ENCODE results near the gene ITGAX. TPM values are rescaled to one million over a fixed set of nuclear protein-coding genes. Genes with fewer than 3 reads are reported as not detected.

ITGAX gene
- total and polyA plus RNA-seq, 3 donors from 2014 or later = 0.63 to 3.4 (median 2.8) TPM

DNA sequence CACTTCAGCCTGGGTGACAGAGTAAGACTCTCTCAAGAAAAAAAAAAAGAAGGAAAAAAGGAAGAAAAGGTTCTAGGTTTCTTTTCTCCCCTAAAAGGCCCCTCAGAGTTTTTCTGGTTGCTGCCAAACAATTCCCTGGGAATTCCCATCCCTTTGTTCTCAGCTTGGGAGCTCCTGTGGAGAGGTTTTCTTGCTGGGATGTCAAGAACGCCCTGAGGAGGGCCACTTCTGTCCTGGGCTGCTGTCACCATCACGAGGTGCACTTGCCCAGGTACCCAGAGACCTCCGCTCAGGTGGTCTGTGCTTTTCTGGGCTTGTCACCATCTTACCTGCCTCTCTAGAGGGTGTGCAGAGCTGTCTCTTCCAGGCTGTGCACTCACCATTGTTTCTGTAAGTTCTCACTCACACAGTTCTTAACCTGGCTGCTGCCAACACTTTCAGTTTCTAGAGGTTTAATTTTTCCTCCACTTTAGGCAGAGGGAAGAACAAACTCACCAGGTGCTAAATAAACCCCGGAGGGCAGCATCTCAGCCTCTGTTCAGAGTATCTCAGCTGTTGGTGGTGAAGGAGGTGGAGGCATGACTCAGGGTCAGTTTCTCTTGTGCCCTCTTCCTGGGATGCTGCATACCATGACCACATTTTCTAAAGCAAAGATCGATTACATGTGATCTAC, 75.5 kb downstream of the ITGAX start:
- H3K27ac ChIP-seq = peak overlapping the region; percentile 8 to 62
- H3K36me3 ChIP-seq (ENCODE audit: low read depth, missing control alignments) = no peaks in the 10 kb centered on the region
- H3K4me1 ChIP-seq = peaks cover 21% of the 10 kb centered on the region
- no peaks in the 10 kb centered on the region for H3K9me3 ChIP-seq
- H3K27me3 ChIP-seq = no peaks in the 10 kb centered on the region
- no peak for DNase-seq
- no peak overlapping the region for H3K4me3 ChIP-seq
- TF ChIP-seq POLR2A (IDR thresholded peaks at IDR 0.05) = no peak
- TF ChIP-seq, protein P1, sequence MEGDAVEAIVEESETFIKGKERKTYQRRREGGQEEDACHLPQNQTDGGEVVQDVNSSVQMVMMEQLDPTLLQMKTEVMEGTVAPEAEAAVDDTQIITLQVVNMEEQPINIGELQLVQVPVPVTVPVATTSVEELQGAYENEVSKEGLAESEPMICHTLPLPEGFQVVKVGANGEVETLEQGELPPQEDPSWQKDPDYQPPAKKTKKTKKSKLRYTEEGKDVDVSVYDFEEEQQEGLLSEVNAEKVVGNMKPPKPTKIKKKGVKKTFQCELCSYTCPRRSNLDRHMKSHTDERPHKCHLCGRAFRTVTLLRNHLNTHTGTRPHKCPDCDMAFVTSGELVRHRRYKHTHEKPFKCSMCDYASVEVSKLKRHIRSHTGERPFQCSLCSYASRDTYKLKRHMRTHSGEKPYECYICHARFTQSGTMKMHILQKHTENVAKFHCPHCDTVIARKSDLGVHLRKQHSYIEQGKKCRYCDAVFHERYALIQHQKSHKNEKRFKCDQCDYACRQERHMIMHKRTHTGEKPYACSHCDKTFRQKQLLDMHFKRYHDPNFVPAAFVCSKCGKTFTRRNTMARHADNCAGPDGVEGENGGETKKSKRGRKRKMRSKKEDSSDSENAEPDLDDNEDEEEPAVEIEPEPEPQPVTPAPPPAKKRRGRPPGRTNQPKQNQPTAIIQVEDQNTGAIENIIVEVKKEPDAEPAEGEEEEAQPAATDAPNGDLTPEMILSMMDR (IDR thresholded peaks at IDR 0.05) = no peak
- intact Hi-C loops (cut with DNase I; ENCODE audit: low total_unique reads) = loop anchor here (10.0 kb wide), 1 partner anchor 446 kb away; the partner anchor contains the start of gene HSD3B7
- 58 to 59% methylated on average over 5 of the region's 5 CpGs for WGBS, 2 donors

Other genes starting within 250 kb of the ITGAX start
- gene BCKDK, start 246.8 kb upstream of the ITGAX start, total RNA-seq = 10 to 100 TPM; 68.8 to 69.1 TPM
- 34.5 TPM for gene BCKDK, start 246.8 kb upstream of the ITGAX start, polyA plus RNA-seq (ENCODE audit: insufficient read depth, low read depth, low replicate concordance)
- gene KAT8, start 237.5 kb upstream of the ITGAX start, total RNA-seq = 100 to 1,000 TPM in 1 of 2 donors, 10 to 100 TPM in 1; 96.9 to 111 TPM
- 86.0 TPM for gene KAT8, start 237.5 kb upstream of the ITGAX start, polyA plus RNA-seq (ENCODE audit: insufficient read depth, low read depth, low replicate concordance)
- under 1 TPM; 0.74 to 0.79 TPM for gene PRSS8, start 219.4 kb upstream of the ITGAX start, total RNA-seq
- 1.5 TPM for gene PRSS8, start 219.4 kb upstream of the ITGAX start, polyA plus RNA-seq (ENCODE audit: insufficient read depth, low read depth, low replicate concordance)
- gene PRSS36, start 205.1 kb upstream of the ITGAX start, total RNA-seq = 1 to 10 TPM; 7.1 to 8.3 TPM
- 5.4 TPM for gene PRSS36, start 205.1 kb upstream of the ITGAX start, polyA plus RNA-seq (ENCODE audit: insufficient read depth, low read depth, low replicate concordance)
- gene FUS, start 175.0 kb upstream of the ITGAX start, total RNA-seq = 100 to 1,000 TPM; 205 to 217 TPM
- 423 TPM for gene FUS, start 175.0 kb upstream of the ITGAX start, polyA plus RNA-seq (ENCODE audit: insufficient read depth, low read depth, low replicate concordance)
- gene PYCARD, start 152.4 kb upstream of the ITGAX start, total RNA-seq = 10 to 100 TPM in 1 of 2 donors, 1 to 10 TPM in 1; 2.6 to 11.1 TPM
- 8.7 TPM for gene PYCARD, start 152.4 kb upstream of the ITGAX start, polyA plus RNA-seq (ENCODE audit: insufficient read depth, low read depth, low replicate concordance)
- under 1 TPM; 0.50 to 0.55 TPM for gene TRIM72, start 141.1 kb upstream of the ITGAX start, total RNA-seq
- 0.58 TPM for gene TRIM72, start 141.1 kb upstream of the ITGAX start, polyA plus RNA-seq (ENCODE audit: insufficient read depth, low read depth, low replicate concordance)
- not detected for gene PYDC1, start 138.0 kb upstream of the ITGAX start, total RNA-seq
- not detected for gene PYDC1, start 138.0 kb upstream of the ITGAX start, polyA plus RNA-seq (ENCODE audit: insufficient read depth, low read depth, low replicate concordance)
- 1 to 10 TPM; 4.4 to 7.7 TPM for gene ITGAM, start 95.2 kb upstream of the ITGAX start, total RNA-seq
- gene ITGAM, start 95.2 kb upstream of the ITGAX start, polyA plus RNA-seq (ENCODE audit: insufficient read depth, low read depth, low replicate concordance) = 7.1 TPM
- under 1 TPM in 1 of 2 donors, not detected in 1; 0.19 TPM for gene ITGAD, start 38.2 kb downstream of the ITGAX start, total RNA-seq
- not detected for gene ITGAD, start 38.2 kb downstream of the ITGAX start, polyA plus RNA-seq (ENCODE audit: insufficient read depth, low read depth, low replicate concordance)
- 1 to 10 TPM in 1 of 2 donors, not detected in 1; 1.4 TPM for gene COX6A2, start 73.2 kb downstream of the ITGAX start, total RNA-seq
- 14.9 TPM for gene COX6A2, start 73.2 kb downstream of the ITGAX start, polyA plus RNA-seq (ENCODE audit: insufficient read depth, low read depth, low replicate concordance)
- gene ZNF843, start 87.6 kb downstream of the ITGAX start, total RNA-seq = 1 to 10 TPM; 2.4 to 3.7 TPM
- gene ZNF843, start 87.6 kb downstream of the ITGAX start, polyA plus RNA-seq (ENCODE audit: insufficient read depth, low read depth, low replicate concordance) = 1.1 TPM
- gene ARMC5, start 104.3 kb downstream of the ITGAX start, total RNA-seq = 10 to 100 TPM; 19.1 to 21.3 TPM
- gene ARMC5, start 104.3 kb downstream of the ITGAX start, polyA plus RNA-seq (ENCODE audit: insufficient read depth, low read depth, low replicate concordance) = 11.0 TPM
- 10 to 100 TPM; 13.6 to 28.4 TPM for gene TGFB1I1, start 117.0 kb downstream of the ITGAX start, total RNA-seq
- gene TGFB1I1, start 117.0 kb downstream of the ITGAX start, polyA plus RNA-seq (ENCODE audit: insufficient read depth, low read depth, low replicate concordance) = 31.7 TPM
- 1 to 10 TPM; 5.8 to 6.9 TPM for gene SLC5A2, start 127.9 kb downstream of the ITGAX start, total RNA-seq
- 18.1 TPM for gene SLC5A2, start 127.9 kb downstream of the ITGAX start, polyA plus RNA-seq (ENCODE audit: insufficient read depth, low read depth, low replicate concordance)
- 100 to 1,000 TPM; 102 to 124 TPM for gene RUSF1, start 153.2 kb downstream of the ITGAX start, total RNA-seq
- gene RUSF1, start 153.2 kb downstream of the ITGAX start, polyA plus RNA-seq (ENCODE audit: insufficient read depth, low read depth, low replicate concordance) = 75.8 TPM
- 1 to 10 TPM in 1 of 2 donors, not detected in 1; 1.9 TPM for gene AHSP, start 172.7 kb downstream of the ITGAX start, total RNA-seq
- 5.6 TPM for gene AHSP, start 172.7 kb downstream of the ITGAX start, polyA plus RNA-seq (ENCODE audit: insufficient read depth, low read depth, low replicate concordance)